HepG2 (cell line): ENCODE measurements around the gene GATB. TPM values are rescaled to one million over a fixed set of nuclear protein-coding genes. Genes with fewer than 3 reads are reported as not detected.

Experiments
- ELF3 ChIP-seq: IDR thresholded peaks from 2 replicates; pipeline ENCODE4 v1.6.1; 2016; ENCODE audit warnings: missing genetic modification reagents, missing compliant biosample characterization
- GMEB2 ChIP-seq: IDR thresholded peaks from 2 replicates; pipeline ENCODE4 v1.6.1; 2016; ENCODE audit warnings: missing biosample characterization, missing genetic modification reagents, low read depth
- HDAC1 ChIP-seq: sonication (generic); formaldehyde crosslinking; IDR thresholded peaks from 2 replicates; pipeline ENCODE4 v1.5.1; 2020; ENCODE audit warnings: mild to moderate bottlenecking, missing genetic modification reagents
- HDAC6 ChIP-seq: fragments of 200-600 bp; sonication (generic); IDR thresholded peaks from 2 replicates; pipeline ENCODE4 v1.7.0; 2017; ENCODE audit warnings: mild to moderate bottlenecking, antibody characterized with exemption, low read length, low read depth
- HMGXB3 ChIP-seq: sonication (generic); formaldehyde crosslinking; IDR thresholded peaks from 2 replicates; pipeline ENCODE4 v1.4.0; 2020; ENCODE audit warnings: missing genetic modification reagents, borderline replicate concordance
- HNRNPK ChIP-seq: fragments of 200-400 bp; formaldehyde crosslinking; IDR thresholded peaks from 2 replicates; pipeline ENCODE4 v1.6.1; 2018; ENCODE audit warnings: low read length, low read depth, moderate library complexity, mild to moderate bottlenecking; ENCODE audit not compliant: poor library complexity, severe bottlenecking
- KAT2B ChIP-seq: fragments of 150-350 bp; IDR thresholded peaks from 2 replicates; pipeline ENCODE4 v1.6.1; 2014; ENCODE audit warnings: low read depth, low read length, borderline replicate concordance
- MAFG ChIP-seq: sonication (generic); formaldehyde crosslinking; IDR thresholded peaks from 2 replicates; pipeline ENCODE4 v1.5.1; 2020; ENCODE audit warnings: mild to moderate bottlenecking, missing genetic modification reagents
- SOX13 ChIP-seq, 3 experiments: fragments of 450-650 bp in 1 of 3; sonication (generic) in 1 of 3; formaldehyde crosslinking in 1 of 3; IDR thresholded peaks in 2 of 3; conservative IDR thresholded peaks in 1 of 3; 2 replicates each; pipeline versions ENCODE4 v1.5.0 to v1.6.1; 2016 to 2020; ENCODE audit warnings: antibody characterized with exemption in 1 of 3, mild to moderate bottlenecking in 1 of 3, missing compliant biosample characterization in 1 of 3, missing genetic modification reagents in 1 of 3, moderate library complexity in 1 of 3
- SP5 ChIP-seq: IDR thresholded peaks from 2 replicates; pipeline ENCODE4 v1.6.1; 2016; ENCODE audit warnings: low read depth, borderline replicate concordance
- ZNF329 ChIP-seq: sonication (generic); formaldehyde crosslinking; IDR thresholded peaks from 2 replicates; pipeline ENCODE4 v1.9.0; 2021; ENCODE audit warnings: low read depth, mild to moderate bottlenecking, missing genetic modification reagents
- ZNF34 ChIP-seq: sonication (generic); formaldehyde crosslinking; IDR thresholded peaks from 2 replicates; pipeline ENCODE4 v1.4.0; 2020; ENCODE audit warnings: mild to moderate bottlenecking, missing genetic modification reagents, borderline replicate concordance
- ZNF598 ChIP-seq: sonication (generic); formaldehyde crosslinking; IDR thresholded peaks from 2 replicates; pipeline ENCODE4 v1.5.1; 2020; ENCODE audit warnings: mild to moderate bottlenecking, missing genetic modification reagents, borderline replicate concordance
- ZNF616 ChIP-seq: sonication (generic); formaldehyde crosslinking; IDR thresholded peaks from 2 replicates; pipeline ENCODE4 v1.5.0; 2020; ENCODE audit warnings: low read depth, mild to moderate bottlenecking, missing genetic modification reagents
- polyA plus RNA-seq, 8 experiments: library from polyadenylated mRNA; depleted of rRNA in 3 of 8; stranded (reverse) in 7 of 8; unstranded in 1 of 8; fragments of >200 nt; fragmentation: Illumina TruSeq in 4 of 8; extraction: Trizol in 4 of 8; gene quantifications; 2 replicates each; pipeline versions ENCODE4 v1.2.1 to v1.2.3, GENCODE V29; 2011 to 2016; ENCODE audit warnings: low read depth in 4 of 8, missing spikeins in 1 of 8, mixed read lengths in 1 of 8; ENCODE audit not compliant: insufficient read depth in 1 of 8
- total RNA-seq, 5 experiments: library from RNA; depleted of rRNA; stranded (reverse); fragments of >200 nt; fragmentation: Illumina TruSeq; extraction: Trizol; gene quantifications; 2 replicates each; pipeline ENCODE4 v1.2.3, GENCODE V29; 2016; ENCODE audit warnings: low read depth in 1 of 5
- TF ChIP-seq, protein P1 (sequence below), 2 experiments: sonication (generic) in 1 of 2; formaldehyde crosslinking in 1 of 2; IDR thresholded peaks; 2 replicates each; pipeline versions ENCODE4 v1.4.0 to v1.6.1; 2016 to 2020; ENCODE audit warnings: borderline replicate concordance in 1 of 2, low read depth in 1 of 2, mild to moderate bottlenecking in 1 of 2, missing genetic modification reagents in 1 of 2

The GATB gene
- total and polyA plus RNA-seq, 2 of the 13 experiments (the other 11 are each of a cell fraction or from before 2014, with no cell fraction given): 32.3 to 32.4 TPM

DNA sequence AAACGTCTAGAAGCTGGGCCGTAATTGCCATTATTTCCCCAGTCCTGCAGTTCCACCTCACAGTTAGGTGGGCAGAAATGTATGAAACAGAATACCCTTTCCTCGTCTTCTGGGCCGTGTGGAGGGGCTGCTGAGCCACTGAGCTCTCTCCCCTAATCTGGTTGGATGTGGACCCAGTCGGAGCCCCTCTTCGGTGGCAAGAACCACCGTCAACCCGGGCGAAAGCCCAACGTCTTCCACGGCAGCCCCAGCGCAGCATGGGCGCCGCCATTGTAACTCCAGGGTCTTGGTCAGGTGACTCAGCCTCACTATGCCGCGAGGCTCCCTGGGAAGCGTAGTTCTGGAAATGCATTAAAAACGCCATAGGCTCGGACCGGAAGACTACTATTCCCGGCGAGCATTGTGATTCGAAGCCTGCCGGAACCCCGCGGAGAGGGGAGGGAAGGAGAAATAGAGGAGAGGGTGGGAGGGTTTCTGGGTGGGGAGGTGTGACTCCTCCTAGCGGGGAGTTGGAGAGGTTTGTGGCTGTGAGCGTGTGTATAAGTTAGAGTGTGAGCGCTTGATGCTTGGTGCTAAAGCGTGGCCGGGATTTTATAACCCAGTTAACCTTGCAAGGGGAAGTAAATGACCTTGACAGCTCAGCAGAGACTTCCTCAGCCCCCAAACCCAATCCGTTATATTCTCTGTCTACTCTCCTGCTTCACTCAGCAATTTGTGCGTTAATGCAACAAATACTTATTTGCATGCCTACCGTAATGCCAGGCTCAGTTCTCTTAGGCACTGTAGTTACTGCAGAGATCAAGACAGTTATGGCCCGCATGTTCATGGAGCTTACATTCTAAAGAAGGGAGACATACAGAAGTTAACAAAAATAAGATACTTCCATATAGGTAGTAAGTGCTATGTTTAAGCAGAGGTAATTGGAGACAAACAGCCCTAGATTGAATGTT is at the start of gene GATB (continued):
- peak; percentile 40; the same call in 1 of the 2 replicates for TF ChIP-seq SP5 (CRISPR knock-in tag)
- no peak for TF ChIP-seq HDAC6
- peak; percentile 79 for TF ChIP-seq HMGXB3 (CRISPR knock-in tag)
- TF ChIP-seq HDAC1: peak; percentile 98
- no peak for TF ChIP-seq SOX13 (IDR thresholded peaks at IDR 0.05)
- TF ChIP-seq SOX13 (CRISPR knock-in tag; conservative IDR thresholded peaks at IDR 0.05 in 1 of 2, IDR thresholded peaks at IDR 0.05 in 1 of 2): no peak; a peak in 1 of 4 replicates
- TF ChIP-seq, protein P1, sequence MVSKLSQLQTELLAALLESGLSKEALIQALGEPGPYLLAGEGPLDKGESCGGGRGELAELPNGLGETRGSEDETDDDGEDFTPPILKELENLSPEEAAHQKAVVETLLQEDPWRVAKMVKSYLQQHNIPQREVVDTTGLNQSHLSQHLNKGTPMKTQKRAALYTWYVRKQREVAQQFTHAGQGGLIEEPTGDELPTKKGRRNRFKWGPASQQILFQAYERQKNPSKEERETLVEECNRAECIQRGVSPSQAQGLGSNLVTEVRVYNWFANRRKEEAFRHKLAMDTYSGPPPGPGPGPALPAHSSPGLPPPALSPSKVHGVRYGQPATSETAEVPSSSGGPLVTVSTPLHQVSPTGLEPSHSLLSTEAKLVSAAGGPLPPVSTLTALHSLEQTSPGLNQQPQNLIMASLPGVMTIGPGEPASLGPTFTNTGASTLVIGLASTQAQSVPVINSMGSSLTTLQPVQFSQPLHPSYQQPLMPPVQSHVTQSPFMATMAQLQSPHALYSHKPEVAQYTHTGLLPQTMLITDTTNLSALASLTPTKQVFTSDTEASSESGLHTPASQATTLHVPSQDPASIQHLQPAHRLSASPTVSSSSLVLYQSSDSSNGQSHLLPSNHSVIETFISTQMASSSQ (IDR thresholded peaks at IDR 0.05; ENCODE audit: low read depth): peak; percentile 42; the same call in 1 of the 2 replicates
- TF ChIP-seq, protein P1 (CRISPR knock-in tag; IDR thresholded peaks at IDR 0.05; ENCODE audit: borderline replicate concordance): peak; percentile 21; the same call in 1 of the 2 replicates
- TF ChIP-seq MAFG (CRISPR knock-in tag): no peak
- TF ChIP-seq GMEB2 (CRISPR knock-in tag): no peak; the same call in 1 of the 2 replicates
- TF ChIP-seq ZNF329 (CRISPR knock-in tag): no peak
- TF ChIP-seq ZNF616: no peak
- TF ChIP-seq ZNF598 (CRISPR knock-in tag): no peak
- no peak for TF ChIP-seq HNRNPK
- TF ChIP-seq ELF3: peak; percentile 55; the same call in 1 of the 2 replicates
- TF ChIP-seq KAT2B: no peak
- TF ChIP-seq ZNF34 (CRISPR knock-in tag): no peak
